Subcutaneous adipose tissue (tissue), 4 donors: ENCODE results near the gene OBSCN. TPM values are rescaled to one million over a fixed set of nuclear protein-coding genes. Genes with fewer than 3 reads are reported as not detected.

Experiments used
- total RNA-seq, 4 donors: library from RNA; depleted of rRNA; stranded (reverse); fragments of >200 nt; gene quantifications; one replicate each; pipeline ENCODE4 v1.1.0, GENCODE V29; 2016
- TF ChIP-seq, protein P1 (sequence below): fragments of 450-650 bp; IDR thresholded peaks from one replicate; pipeline ENCODE4 v1.5.1; 2016; ENCODE audit warnings: low read depth, mild to moderate bottlenecking, control low read depth, antibody characterized with exemption, moderate library complexity

The OBSCN gene
- total RNA-seq, 4 donors from 2014 or later, result 4.1 to 4.9 (median 4.7) TPM

DNA sequence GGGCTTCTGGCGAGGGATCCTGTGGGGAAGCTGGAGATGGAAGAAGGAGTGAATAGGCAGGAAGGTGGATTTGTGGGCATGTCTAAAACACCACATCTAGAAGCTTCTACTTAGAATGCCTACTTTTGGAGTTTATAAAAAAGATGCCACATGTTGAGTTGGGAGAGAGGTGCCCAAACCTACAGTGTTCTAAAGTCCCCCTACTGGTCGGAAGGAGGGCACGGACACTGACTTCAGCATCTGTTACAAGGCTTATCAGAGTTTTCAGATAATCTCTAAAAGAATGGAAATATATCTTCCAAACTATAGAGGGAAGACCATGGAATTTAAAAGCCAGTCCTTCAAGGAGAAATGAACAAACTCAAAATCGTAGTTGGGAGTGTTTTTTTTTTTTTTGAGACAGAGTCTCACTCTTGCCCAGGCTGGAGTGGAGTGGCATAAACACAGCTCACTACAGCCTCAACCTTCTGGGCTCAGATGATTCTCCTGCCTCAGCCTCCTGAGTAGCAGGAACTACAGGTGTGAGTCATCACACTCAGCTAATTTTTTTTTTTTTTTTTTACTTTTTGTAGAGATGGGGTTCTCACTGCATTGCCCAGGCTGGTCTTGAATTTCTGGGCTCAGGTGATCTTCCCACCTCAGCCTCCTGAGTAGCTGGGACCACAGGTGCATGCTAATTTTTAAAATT lies 27.4 kb upstream of the OBSCN start:
- TF ChIP-seq, protein P1, sequence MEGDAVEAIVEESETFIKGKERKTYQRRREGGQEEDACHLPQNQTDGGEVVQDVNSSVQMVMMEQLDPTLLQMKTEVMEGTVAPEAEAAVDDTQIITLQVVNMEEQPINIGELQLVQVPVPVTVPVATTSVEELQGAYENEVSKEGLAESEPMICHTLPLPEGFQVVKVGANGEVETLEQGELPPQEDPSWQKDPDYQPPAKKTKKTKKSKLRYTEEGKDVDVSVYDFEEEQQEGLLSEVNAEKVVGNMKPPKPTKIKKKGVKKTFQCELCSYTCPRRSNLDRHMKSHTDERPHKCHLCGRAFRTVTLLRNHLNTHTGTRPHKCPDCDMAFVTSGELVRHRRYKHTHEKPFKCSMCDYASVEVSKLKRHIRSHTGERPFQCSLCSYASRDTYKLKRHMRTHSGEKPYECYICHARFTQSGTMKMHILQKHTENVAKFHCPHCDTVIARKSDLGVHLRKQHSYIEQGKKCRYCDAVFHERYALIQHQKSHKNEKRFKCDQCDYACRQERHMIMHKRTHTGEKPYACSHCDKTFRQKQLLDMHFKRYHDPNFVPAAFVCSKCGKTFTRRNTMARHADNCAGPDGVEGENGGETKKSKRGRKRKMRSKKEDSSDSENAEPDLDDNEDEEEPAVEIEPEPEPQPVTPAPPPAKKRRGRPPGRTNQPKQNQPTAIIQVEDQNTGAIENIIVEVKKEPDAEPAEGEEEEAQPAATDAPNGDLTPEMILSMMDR, result no peak

DNA sequence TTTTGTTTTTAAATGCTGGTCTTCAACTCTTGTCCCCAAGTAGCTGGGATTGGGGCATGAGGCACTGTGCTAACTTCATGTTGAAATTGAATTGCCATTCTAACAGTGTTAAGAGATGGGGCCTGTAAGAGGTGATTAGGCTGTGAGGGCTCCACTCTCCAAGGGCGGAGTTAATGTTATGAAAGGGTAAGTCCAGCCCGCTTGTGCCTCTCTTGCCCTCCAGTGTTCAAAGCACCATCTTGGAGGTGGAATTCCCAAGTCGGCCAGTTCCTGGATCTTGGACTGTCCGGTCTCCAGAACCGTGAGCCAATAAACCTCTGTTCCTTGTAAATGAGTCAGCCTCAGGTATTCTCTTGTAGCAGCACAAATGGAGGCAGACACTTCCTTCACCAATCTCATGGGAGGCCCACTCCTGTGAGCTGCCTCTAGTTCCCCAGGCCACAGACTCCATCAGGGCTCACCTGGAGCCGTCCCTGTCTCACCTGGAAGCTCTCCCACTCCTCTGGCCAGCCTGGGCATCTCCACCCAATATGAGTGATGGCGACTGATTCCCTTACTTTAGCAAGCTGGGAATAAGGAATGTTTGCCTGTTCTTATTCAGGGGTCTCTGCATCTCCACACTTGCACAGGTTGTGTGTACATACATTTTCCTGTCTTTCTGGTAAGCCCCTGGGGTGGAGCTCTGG lies 26.7 kb upstream of the OBSCN start:
- TF ChIP-seq, protein P1, result no peak

DNA sequence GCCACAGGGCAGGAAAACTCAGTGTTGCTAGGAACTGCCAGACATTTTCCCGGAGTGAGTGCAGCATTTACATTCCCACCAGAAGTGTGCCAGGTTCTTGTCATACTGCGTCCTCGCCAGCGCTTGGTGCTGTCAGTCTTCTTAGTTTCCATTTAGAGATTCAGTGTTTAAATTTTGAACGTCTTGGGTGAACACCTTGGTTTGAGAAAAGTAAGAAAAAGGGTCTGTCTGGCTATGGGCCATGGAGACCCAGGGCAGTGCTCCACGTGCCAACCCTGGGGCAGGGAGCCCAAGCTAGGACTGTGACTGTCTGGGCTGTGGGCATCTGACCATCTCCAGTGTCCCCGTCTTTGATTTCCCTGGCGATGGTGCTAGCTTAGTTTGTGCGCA lies 26.2 kb upstream of the OBSCN start:
- TF ChIP-seq, protein P1, result no peak

DNA sequence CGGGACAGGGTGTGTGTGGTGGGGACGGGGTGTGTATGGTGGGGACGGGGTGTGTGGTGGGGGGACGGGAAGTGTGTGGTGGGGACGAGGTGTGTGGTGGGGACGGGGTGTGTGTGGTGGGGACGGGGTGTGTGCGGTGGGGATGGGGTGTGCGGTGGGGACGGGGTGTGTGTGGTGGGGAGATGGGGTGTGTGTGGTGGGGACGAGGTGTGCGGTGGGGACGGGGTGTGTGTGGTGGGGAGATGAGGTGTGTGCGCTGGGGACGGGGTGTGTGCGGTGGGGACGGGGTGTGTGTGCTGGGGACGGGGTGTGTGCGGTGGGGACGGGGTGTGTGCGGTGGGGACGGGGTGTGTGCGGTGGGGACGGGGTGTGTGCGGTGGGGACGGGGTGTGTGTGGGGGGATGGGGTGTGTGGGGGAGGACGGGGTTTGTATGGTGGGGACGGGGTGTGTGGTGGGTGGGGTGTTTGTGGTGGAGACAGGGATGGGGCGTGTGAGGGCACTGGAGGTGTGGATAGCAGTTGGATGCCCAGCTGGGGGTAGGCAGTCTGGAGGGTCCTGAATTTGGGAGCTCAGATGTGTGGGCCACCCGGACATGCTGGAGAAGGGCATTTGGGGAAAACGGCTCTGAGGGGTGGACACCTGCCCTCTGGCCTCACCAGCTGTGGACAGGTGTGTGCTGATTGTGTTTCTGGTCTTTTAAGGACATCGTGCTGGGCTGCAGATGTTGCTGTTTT lies 25.4 kb upstream of the OBSCN start:
- TF ChIP-seq, protein P1, result no peak

DNA sequence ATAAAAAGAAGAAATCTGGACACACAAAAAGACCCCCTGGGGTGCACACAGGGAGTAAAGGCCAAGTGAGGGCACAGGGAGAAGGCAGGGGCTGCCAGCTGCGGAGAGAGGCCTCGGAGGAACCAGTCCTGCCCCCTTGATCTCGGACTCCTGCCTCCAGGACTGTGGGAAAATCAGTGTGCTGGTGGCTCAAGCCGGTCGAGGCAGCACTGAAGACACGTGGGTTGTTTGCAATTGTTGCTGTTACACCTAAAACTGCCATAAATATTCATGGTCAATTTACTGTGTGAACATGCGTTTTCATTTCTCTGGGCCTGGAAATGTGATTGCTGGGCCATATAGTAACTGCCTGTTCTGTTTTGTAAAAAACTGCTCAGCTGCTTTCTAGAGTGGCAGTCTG lies 23.7 kb upstream of the OBSCN start:
- TF ChIP-seq, protein P1, result no peak

DNA sequence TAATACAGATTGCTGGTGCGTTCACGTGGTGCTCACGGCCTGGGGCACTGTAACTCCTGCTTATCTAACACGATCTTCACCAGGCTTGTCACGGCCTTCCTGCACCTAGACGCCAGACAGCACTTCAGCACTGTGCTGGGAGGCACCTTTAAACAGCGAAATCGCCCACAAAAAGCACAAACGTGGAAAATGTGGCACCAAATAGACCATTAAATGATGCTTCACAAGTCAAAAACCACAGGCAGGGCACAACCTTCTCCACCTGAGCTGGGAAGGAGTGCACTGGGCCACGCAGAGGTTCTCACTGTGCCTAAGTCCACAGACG lies 22.2 kb upstream of the OBSCN start:
- TF ChIP-seq, protein P1, result no peak

DNA sequence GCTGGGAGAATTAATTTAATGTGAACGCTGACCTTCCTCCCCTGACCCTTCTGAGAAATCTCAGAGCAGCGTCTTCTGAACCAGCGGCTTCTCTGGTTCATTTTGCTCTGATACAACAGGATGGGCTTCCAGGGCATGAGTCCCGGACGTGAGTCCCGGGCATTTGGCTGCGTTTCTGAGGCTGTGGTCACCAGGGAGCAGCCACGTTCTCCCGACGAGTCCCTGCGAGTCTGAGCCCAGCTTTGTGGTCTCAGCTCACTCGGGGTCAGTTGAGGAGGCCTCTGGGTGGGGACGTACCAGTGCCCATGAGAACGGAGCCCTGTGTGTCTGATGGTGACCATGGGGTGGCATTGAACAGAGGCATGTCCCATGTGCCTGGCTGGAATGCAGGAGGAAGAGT lies 17.7 kb upstream of the OBSCN start:
- TF ChIP-seq, protein P1, result no peak
